Activated naive CD4-positive, alpha-beta T cell (primary cell): ENCODE measurements around the gene MYCBPAP.

ENCODE experiments used
- DNase-seq, 4 experiments: peaks; one replicate each; lab custom pipeline; 2025; lab: John Stamatoyannopoulos, UW

Gene MYCBPAP

GRCh38 chr17:50491505-50491904 is 16.7 kb upstream of the MYCBPAP start:
- no peak for DNase-seq

- DNase-seq = no peak
These were observed 16.0 kb upstream of the MYCBPAP start for GRCh38 chr17:50492214-50492613.

DNA sequence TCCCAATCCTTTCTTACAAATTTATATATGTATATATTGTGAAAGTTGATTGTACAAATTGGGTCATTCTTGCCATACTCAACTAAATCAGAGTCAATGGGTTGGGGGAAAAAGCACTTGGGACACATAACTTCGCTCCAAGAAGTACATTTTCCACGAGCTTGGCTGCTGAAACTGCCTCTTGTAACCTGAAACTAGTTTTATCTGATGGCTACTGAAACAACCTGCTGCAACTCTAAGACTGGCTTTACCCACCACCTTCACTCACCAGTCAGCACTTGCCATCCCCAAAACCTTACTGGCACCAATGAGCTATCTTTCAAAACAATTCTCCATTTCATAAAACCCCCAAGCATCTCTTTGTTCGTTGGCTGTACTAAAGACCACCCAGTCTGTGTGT is 14.5 kb upstream of the MYCBPAP start:
- DNase-seq = no peak

DNA sequence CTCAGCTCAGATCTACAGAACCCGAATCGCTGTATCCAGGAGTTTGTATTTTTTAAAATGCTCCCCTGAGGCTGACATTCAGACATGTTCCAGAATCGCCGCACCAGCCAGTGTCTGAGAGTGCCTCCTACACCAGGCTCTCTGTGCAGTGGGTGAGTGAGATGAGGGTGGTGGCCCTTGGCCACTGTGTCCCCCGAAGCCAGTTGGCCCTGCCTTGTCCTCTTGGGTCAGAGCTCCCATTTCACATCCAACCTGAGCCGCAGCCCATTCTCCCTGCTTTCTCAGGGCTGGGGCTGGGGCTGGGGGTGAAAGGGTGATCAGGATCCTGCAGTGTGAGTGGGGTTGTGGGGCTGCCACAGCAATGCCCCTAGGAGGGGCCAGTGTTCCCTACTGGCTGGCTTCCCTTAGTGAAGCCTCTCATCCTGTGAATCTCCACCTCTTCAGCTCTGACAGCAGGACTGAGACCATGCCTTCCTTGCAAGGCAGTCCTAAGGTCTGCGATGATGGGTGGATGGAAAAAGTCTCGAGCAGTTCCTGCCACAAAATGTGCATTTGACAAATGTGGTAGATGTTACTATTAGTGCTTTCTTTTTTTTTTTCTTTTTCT is 12.9 kb upstream of the MYCBPAP start:
- DNase-seq = no peak

DNA sequence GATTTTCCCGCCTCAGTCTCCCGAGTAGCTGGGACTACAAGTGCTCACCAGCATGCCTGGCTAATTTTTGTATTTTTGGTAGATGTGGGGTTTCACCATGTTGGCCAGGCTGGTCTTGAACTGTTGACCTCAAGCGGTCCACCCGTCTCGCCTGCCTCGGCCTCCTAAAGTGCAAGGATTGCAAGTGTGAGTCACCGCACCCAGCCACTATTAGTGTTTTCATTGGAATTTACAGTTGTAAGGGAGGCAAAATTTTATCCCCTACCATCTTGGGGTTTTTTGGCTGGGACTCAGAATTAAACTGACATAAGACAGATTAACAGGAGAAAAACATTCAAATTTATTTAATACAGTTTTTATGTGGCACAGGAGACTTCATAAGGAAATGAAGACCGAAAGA is 12.3 kb upstream of the MYCBPAP start:
- no peak for DNase-seq

DNA sequence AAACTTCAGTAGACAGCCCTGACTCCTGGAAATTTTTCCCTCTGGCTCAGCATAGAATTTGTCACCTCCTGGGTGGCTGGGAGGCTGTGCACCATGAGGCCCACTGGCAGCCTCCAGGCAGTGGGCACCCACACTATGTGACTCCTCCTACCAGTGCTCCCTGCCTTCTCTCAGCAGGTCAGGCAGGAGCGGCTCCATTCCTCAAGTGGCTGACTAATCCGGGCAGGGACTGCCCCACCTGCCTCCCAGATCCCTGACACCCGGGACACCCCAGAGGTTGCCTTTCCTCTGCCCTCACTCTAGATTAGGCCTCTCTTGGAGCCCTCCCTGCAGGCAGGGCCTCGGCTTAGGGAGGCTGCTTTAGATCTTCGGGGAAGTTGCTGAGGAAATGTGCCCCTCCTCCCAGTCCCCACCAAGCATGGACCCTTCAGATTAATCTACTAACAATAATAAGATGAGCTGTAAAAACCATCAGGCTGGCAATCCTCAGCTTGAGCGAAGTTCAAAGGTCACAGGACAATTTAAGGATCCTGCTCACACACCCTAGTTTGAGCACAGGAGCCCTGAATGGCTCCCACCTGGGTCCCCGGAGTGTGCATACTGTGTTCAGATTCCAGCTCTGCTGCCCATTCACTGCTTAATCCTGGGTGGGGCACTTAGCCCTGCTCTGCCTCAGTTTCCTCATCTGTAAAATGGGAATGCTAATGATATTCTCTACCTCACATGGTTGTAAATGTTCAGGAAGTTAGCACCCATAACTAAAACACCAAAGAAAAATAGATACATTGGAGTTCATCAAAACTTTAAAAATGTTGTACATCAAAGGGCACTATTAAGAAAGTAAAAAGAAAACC is 10.0 kb upstream of the MYCBPAP start:
- DNase-seq = no peak

GRCh38 chr17:50499270-50499669 is 9.0 kb upstream of the MYCBPAP start:
- DNase-seq = no peak

DNA sequence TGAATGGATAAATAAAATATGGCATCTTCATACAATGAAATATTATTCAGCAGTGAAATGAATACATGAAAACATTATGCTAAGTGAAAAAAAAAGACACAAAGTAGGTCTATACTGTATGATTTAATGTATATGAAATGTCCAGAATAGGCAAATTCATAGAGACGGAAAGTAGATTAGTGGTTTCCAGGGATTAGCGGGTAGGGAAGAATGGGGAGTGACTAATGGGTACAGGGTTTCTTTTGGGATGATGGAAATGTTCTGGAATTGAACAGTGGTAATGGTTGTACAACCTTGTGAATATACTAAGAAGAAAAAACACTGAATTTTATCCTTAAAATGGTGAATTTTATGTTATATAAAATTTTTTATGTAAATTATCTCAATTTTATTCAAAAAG is 8.5 kb upstream of the MYCBPAP start:
- DNase-seq = no peak

- no peak for DNase-seq
These were observed 7.2 kb upstream of the MYCBPAP start for GRCh38 chr17:50501054-50501453.

DNA sequence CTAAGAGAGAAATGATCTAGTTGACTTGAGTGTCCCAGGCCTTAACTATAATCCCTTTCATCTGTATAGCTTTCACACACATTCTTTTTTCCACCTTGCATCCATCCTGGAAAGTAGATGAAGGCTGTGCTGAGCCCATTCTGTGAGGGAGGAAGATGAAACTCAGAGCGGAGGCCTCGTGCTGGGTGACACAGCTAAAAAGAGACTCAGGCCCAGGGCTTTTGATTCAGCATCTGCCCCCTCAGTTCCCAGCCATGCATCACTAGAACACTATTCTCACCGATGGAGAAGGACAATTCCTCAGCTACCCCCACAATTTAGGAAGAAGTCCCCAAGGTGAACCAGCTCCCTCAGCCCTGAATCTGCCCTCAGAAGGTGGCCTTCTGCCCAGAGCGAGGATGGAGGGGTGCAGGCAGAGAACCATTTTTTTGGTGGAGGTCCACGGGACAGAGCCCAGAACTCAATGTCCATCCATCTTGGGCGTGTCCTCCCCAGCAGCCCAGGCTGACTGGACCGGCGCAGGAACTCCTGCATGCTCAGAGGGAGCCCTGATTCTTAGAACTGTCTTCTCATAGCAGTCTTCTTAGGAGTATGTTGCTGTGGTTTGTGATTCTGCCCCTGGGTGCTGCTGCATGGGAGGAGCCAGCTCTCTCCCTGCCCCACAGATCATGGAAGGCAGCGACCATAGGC is 5.8 kb upstream of the MYCBPAP start:
- no peak for DNase-seq

DNA sequence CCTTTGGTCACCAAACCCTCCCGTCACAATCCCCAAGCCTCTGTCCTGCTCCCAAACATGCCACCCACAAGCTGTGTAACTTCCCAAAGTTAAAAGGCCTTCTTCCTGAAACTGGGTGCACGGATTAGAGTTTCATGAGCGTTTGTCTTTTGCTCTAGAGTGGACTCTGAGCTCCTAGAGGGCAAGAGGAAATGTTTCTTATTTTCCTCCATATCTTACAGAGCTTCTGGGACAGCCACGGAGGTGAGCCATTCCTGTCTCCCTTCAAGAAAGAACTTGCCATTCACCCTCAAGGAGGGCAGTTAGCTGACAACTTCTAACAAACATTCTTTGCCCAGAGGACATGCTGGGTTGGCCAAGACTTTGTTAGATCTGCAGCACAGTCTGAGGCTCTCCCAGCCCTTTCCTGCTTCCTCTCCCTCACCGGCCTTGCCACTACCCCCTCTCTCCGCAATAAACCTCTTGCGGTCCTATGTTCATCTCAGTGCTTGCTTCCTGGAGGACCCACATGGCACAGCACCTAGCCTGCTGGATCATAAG is 2.6 kb upstream of the MYCBPAP start:
- DNase-seq = no peak

GRCh38 chr17:50506298-50506697 is 1.9 kb upstream of the MYCBPAP start:
- DNase-seq = no peak

- no peak for DNase-seq
These were observed 578 bp downstream of the MYCBPAP start for GRCh38 chr17:50508573-50509460.

DNA sequence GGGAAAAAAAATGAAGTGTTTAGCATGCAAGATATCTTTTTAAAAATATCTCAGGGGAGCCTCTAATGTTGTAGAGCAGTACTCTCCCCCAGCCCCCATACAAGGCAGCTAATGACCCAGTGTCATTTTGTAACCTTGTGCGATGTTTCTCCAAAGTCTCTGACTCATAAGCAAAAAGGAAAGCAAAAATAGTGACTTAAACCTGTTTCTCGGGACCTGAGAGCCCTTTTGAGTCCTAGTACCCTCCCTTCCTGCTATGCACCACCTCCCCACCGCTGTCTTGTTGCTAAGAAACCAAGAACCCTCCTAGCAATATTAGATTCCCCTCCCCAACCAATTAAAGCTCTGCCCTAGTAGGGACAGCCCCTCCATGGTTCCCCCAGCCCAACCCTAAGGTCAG is 2.8 kb downstream of the MYCBPAP start:
- DNase-seq = no peak

DNA sequence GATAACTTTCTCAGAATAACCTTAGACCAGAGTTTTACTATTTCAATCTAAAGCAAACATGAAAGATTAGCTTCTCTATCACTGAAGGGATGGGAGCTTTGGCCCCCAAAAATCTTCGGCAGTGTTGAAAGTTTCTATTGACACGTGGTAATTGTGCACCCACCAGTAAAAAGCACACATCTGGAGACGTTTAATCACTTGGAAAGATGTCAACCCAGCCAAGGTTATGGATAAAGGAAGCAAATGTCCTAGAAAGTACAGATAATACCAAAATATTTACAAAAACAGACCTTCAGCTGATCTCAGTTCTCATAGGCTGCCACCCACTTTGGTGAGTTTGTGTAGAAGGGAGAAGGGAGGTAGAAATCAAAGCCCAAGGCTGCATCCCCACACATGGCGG is 5.3 kb downstream of the MYCBPAP start:
- DNase-seq = no peak

DNA sequence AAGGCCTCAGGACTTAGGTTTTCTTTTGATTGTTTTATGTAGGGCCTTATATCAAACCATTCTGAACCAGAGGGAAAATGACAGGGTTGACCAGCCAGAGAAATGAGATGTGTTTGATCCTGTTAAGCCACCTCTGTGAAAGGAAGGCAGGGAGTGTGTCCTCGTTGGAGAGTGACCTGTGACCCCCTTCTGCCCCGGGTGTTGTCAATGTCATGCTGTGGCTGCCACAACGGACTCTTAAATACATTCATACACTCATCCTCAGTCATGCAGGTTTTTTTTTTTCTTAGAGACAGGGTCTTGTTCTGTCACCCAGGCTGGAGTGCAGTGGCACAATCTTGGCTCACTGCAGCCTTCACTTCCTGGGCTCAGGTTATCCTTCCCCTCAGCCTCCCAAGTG is 6.1 kb downstream of the MYCBPAP start:
- no peak for DNase-seq

- no peak for DNase-seq
These were observed 6.9 kb downstream of the MYCBPAP start for GRCh38 chr17:50514936-50515702.

- no peak for DNase-seq
These were observed 8.8 kb downstream of the MYCBPAP start for GRCh38 chr17:50517011-50517410.

DNA sequence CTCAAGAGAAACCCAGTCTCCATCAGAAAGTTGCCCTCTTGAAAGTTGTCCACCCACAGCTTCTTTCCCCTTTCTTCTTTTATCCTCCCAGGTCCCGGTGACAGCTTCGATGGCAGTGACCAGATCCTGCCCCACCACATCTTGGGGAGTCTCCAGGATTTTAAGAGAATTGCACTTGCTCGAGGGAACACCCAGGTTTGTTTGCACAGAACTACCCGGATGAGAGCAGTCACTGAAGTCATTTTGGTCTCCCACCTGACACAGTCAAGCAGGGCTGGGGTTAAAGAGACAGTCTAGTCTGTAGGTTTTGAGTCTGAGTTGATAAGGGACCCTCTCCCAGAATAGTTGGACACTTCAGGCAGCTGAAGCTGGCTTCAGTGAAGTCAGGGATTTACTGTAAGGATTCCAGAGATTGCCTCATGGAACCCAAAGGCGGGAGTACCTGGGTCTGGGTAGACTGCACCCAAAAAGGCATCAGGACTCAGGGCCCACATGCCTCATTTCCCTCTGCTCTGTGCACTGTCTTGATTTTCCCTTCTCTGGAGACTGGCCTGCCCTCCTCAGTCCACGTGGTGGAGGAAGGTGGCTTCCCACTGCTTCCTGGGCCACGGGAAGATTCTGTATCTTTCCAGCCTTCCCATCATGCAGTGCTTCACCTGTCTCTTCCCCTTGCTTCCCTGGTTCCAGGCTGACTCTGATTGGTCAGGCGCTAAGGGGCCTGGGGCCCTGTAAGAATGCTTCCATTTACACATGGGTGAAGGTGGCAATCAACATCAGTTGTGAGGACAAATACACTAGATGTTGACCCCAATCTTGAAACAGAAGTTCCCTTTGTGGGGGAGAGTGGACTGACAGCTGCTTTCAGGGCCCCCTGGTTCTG is 9.5 kb downstream of the MYCBPAP start:
- no peak for DNase-seq

- no peak for DNase-seq
These were observed 10.3 kb downstream of the MYCBPAP start for GRCh38 chr17:50518384-50519023.
